HepG2 (cell line): ENCODE results near the gene MXRA7. TPM values are rescaled to one million over a fixed set of nuclear protein-coding genes. Genes with fewer than 3 reads are reported as not detected.
A peak's percentile ranks its signal among the peaks of the same experiment; 100 is the strongest.

Experiments
- AGO2 ChIP-seq: fragments of 200-400 bp; formaldehyde crosslinking; optimal IDR thresholded peaks from 2 replicates; pipeline ENCODE3; 2017; ENCODE audit warnings: mild to moderate bottlenecking, low read depth, low read length, moderate library complexity
- AKNA ChIP-seq: sonication (generic); formaldehyde crosslinking; IDR thresholded peaks from 2 replicates; pipeline ENCODE4 v1.4.0; 2020; ENCODE audit warnings: missing genetic modification reagents, borderline replicate concordance
- DMAP1 ChIP-seq: IDR thresholded peaks from 2 replicates; pipeline ENCODE4 v1.6.1; 2016
- DRAP1 ChIP-seq: IDR thresholded peaks from 2 replicates; pipeline ENCODE4 v1.6.1; 2016; ENCODE audit warnings: missing genetic modification reagents, missing compliant biosample characterization
- IKZF5 ChIP-seq: IDR thresholded peaks from 2 replicates; pipeline ENCODE4 v1.6.1; 2018; ENCODE audit warnings: missing genetic modification reagents, mild to moderate bottlenecking, missing compliant biosample characterization
- MATR3 ChIP-seq: sonication (generic); formaldehyde crosslinking; IDR thresholded peaks from 2 replicates; pipeline ENCODE4 v1.4.0; 2020; ENCODE audit warnings: missing genetic modification reagents
- MEF2D ChIP-seq: sonication (generic); formaldehyde crosslinking; IDR thresholded peaks from 2 replicates; pipeline ENCODE4 v1.5.1; 2020; ENCODE audit warnings: mild to moderate bottlenecking, missing genetic modification reagents
- SKIL ChIP-seq: sonication (generic); formaldehyde crosslinking; IDR thresholded peaks from 2 replicates; pipeline ENCODE4 v1.8.0; 2022; ENCODE audit warnings: missing genetic modification reagents, mild to moderate bottlenecking, moderate library complexity, borderline replicate concordance
- SP140L ChIP-seq: sonication (generic); formaldehyde crosslinking; IDR thresholded peaks from 2 replicates; pipeline ENCODE4 v1.4.0; 2020; ENCODE audit warnings: missing genetic modification reagents, borderline replicate concordance
- STAG1 ChIP-seq: sonication (generic); formaldehyde crosslinking; IDR thresholded peaks from 2 replicates; pipeline ENCODE4 v1.4.0; 2020; ENCODE audit warnings: missing genetic modification reagents
- ZC3H13 ChIP-seq: sonication (generic); formaldehyde crosslinking; IDR thresholded peaks from 2 replicates; pipeline ENCODE4 v1.8.1; 2023; ENCODE audit warnings: mild to moderate bottlenecking, missing genetic modification reagents, moderate library complexity
- ZNF207 ChIP-seq: fragments of 450-650 bp; IDR thresholded peaks from 2 replicates; pipeline ENCODE4 v1.6.1; 2016; ENCODE audit warnings: antibody characterized with exemption, borderline replicate concordance
- ZNF282 ChIP-seq: fragments of 450-650 bp; IDR thresholded peaks from 2 replicates; pipeline ENCODE4 v1.6.1; 2018; ENCODE audit not compliant: partially characterized antibody
- ZNF329 ChIP-seq: sonication (generic); formaldehyde crosslinking; IDR thresholded peaks from 2 replicates; pipeline ENCODE4 v1.9.0; 2021; ENCODE audit warnings: low read depth, mild to moderate bottlenecking, missing genetic modification reagents
- ZNF468 ChIP-seq: sonication (generic); formaldehyde crosslinking; IDR thresholded peaks from 2 replicates; pipeline ENCODE4 v1.8.0; 2022; ENCODE audit warnings: mild to moderate bottlenecking, moderate library complexity, missing genetic modification reagents
- ZSCAN30 ChIP-seq: sonication (generic); formaldehyde crosslinking; IDR thresholded peaks from 2 replicates; pipeline ENCODE4 v1.5.0; 2020; ENCODE audit warnings: mild to moderate bottlenecking, missing genetic modification reagents
- polyA plus RNA-seq, 8 experiments: library from polyadenylated mRNA; depleted of rRNA in 3 of 8; stranded (reverse) in 7 of 8; unstranded in 1 of 8; fragments of >200 nt; fragmentation: Illumina TruSeq in 4 of 8; extraction: Trizol in 4 of 8; gene quantifications; 2 replicates each; pipeline versions ENCODE4 v1.2.1 to v1.2.3, GENCODE V29; 2011 to 2016; ENCODE audit warnings: low read depth in 4 of 8, missing spikeins in 1 of 8, mixed read lengths in 1 of 8; ENCODE audit not compliant: insufficient read depth in 1 of 8
- total RNA-seq, 5 experiments: library from RNA; depleted of rRNA; stranded (reverse); fragments of >200 nt; fragmentation: Illumina TruSeq; extraction: Trizol; gene quantifications; 2 replicates each; pipeline ENCODE4 v1.2.3, GENCODE V29; 2016; ENCODE audit warnings: low read depth in 1 of 5

Gene MXRA7
- total and polyA plus RNA-seq, 2 of the 13 experiments (the other 11 are each of a cell fraction or from before 2014, with no cell fraction given): 44.8 to 112 TPM

GRCh38 chr17:76681222-76682137 is 29.3 kb downstream of the MXRA7 start (continued):
- TF ChIP-seq ZC3H13 (CRISPR knock-in tag): no peak
- TF ChIP-seq DRAP1 (CRISPR knock-in tag): no peak
- no peak for TF ChIP-seq ZNF207
- TF ChIP-seq AKNA: no peak
- TF ChIP-seq SP140L (CRISPR knock-in tag): no peak
- no peak for TF ChIP-seq MATR3 (CRISPR knock-in tag)
- no peak for TF ChIP-seq ZSCAN30
- no peak for TF ChIP-seq ZNF329
- no peak for TF ChIP-seq SKIL
- 0 out of 2 replicates have a peak, but pooled peaks have one; percentile 19 for TF ChIP-seq MEF2D
- TF ChIP-seq ZNF282: no peak
- peak; percentile 65; the same call in 1 of the 2 replicates for TF ChIP-seq IKZF5 (CRISPR knock-in tag)
- no peak for TF ChIP-seq AGO2
- peak; percentile 88 for TF ChIP-seq STAG1 (CRISPR knock-in tag)
- TF ChIP-seq DMAP1 (CRISPR knock-in tag): no peak
- no peak for TF ChIP-seq ZNF468
